Effector memory CD4-positive, alpha-beta T cell (primary cell): ENCODE measurements around the gene NPEPPS.
"Not testable (repeated sequence)": the region's sequence is repeated elsewhere in the genome, so short reads cannot be mapped to it uniquely, and the experiment has no call there.

Source experiments
- DNase-seq, 3 donors: peaks; one replicate each; pipeline ENCODE4 v3.0.0-alpha.2; 2020
- H3K27ac ChIP-seq: 2 replicates; pipeline ENCODE4 v1.7.0; 2013; ENCODE audit warnings: mild to moderate bottlenecking, low read length, moderate library complexity; ENCODE audit not compliant: insufficient read depth, poor library complexity, severe bottlenecking
- H3K27me3 ChIP-seq: replicated peaks from 2 replicates; pipeline ENCODE4 v1.7.0; 2013; ENCODE audit warnings: mild to moderate bottlenecking, low read length; ENCODE audit not compliant: insufficient read depth, control insufficient read depth, poor library complexity, severe bottlenecking
- H3K36me3 ChIP-seq: 2 replicates; pipeline ENCODE4 v1.7.0; 2013; ENCODE audit warnings: mild to moderate bottlenecking, low read length, moderate library complexity; ENCODE audit not compliant: control insufficient read depth, insufficient read depth
- H3K4me1 ChIP-seq: 2 replicates; pipeline ENCODE4 v1.7.0; 2013; ENCODE audit warnings: low read length, mild to moderate bottlenecking; ENCODE audit not compliant: control insufficient read depth, insufficient read depth, poor library complexity, severe bottlenecking
- H3K4me3 ChIP-seq: 2 replicates; pipeline ENCODE4 v1.7.0; 2013; ENCODE audit warnings: low read length, low read depth, mild to moderate bottlenecking; ENCODE audit not compliant: insufficient read depth, poor library complexity, severe bottlenecking
- H3K9me3 ChIP-seq: 2 replicates; pipeline ENCODE4 v1.7.0; 2013; ENCODE audit warnings: mild to moderate bottlenecking, low read length, moderate library complexity; ENCODE audit not compliant: control insufficient read depth
- total RNA-seq, 3 donors: gene quantifications; one replicate each; lab custom pipeline; 2026; lab: John Stamatoyannopoulos, UW

The NPEPPS gene
- total RNA-seq, result 48.1 to 72.0 (median 61.1) reads per million in 3 donors

GRCh38 chr17:47530557-47531232 is at the start of gene NPEPPS:
Gene NPEPPS, plus strand, starts transcription at chr17:47531108. Its CDS starts 193 bp downstream, at chr17:47531301.
- not testable (repeated sequence) for H3K9me3 ChIP-seq, H3K4me1 ChIP-seq, H3K36me3 ChIP-seq, H3K27me3 ChIP-seq
- peak; percentile 88 to 89 (median 88) for DNase-seq
- Histone ChIP-seq H3K27ac (peak within 1 kb of the TSS; percentile 55), H3K4me3 (peak within 1 kb of the TSS; percentile 56)

DNA sequence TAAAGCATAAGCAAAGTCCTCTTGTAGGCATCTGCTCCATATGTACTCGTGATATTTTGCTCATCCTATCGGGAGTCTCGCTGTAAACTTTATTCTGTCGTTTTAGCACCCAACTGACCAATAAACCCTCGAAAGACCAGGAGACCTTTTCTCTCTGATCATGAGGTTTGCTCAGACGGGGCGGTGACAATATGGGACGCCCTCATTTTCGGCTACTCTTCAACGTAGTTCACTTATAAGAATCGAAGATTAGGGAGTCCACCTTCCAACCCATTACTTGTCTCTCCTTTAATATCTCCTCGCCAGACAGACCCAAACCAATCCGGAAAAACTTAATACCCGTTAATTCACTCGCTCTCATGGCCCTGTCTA is 39.1 kb upstream of the NPEPPS start:
- not testable (repeated sequence) for H3K36me3 ChIP-seq, H3K9me3 ChIP-seq, H3K27me3 ChIP-seq, DNase-seq, H3K4me1 ChIP-seq
- Histone ChIP-seq H3K4me3 (peak overlapping the region; percentile 53), H3K27ac (peak overlapping the region; percentile 51)

DNA sequence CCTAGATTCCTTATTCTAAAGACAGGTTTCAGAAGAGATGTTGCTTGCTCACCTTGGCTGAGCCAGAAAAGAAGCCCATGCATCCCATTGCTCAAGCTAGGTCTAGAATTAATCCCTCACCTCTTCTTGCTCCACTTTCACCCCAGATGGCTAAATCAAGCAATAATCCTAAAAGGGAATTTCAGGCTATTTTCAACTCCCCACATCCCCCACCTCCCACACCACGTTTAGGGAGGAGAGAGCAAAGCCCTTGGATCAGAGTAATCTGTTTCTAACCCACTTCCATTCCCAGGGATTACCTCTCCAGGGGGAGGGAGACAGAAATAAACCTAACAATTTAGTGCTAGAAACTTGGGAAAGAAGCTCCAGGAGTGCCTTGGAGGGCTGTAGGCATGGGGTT is 31.8 kb upstream of the NPEPPS start:
- H3K36me3 ChIP-seq, H3K27me3 ChIP-seq, DNase-seq, H3K4me1 ChIP-seq, H3K4me3 ChIP-seq, H3K9me3 ChIP-seq, H3K27ac ChIP-seq: not testable (repeated sequence)

- H3K27ac ChIP-seq, H3K4me1 ChIP-seq, H3K4me3 ChIP-seq, H3K9me3 ChIP-seq, H3K27me3 ChIP-seq, DNase-seq, H3K36me3 ChIP-seq: not testable (repeated sequence)
Measured at GRCh38 chr17:47499494-47499893, 31.4 kb upstream of the NPEPPS start.

DNA sequence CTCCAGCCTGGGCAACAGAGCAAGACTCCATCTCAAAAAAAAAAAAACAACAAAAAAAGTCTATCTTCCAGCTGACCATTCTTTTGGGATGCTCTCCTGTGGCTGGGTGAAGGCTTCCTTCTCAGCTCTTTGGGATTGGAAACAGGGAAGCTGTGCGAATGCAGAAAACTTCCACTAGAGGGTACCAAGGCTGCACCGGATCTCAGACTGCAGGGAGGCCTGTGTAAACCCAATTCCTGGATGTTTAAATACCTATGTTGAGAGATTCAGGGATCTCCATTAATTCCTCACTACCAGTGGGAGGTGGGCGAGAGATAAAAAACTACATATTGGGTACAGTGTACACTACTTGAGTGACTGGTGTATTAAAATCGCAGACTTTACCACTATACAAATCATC is 30.3 kb upstream of the NPEPPS start:
- not testable (repeated sequence) for H3K27me3 ChIP-seq, H3K4me1 ChIP-seq, H3K9me3 ChIP-seq, H3K36me3 ChIP-seq, H3K4me3 ChIP-seq, DNase-seq, H3K27ac ChIP-seq

DNA sequence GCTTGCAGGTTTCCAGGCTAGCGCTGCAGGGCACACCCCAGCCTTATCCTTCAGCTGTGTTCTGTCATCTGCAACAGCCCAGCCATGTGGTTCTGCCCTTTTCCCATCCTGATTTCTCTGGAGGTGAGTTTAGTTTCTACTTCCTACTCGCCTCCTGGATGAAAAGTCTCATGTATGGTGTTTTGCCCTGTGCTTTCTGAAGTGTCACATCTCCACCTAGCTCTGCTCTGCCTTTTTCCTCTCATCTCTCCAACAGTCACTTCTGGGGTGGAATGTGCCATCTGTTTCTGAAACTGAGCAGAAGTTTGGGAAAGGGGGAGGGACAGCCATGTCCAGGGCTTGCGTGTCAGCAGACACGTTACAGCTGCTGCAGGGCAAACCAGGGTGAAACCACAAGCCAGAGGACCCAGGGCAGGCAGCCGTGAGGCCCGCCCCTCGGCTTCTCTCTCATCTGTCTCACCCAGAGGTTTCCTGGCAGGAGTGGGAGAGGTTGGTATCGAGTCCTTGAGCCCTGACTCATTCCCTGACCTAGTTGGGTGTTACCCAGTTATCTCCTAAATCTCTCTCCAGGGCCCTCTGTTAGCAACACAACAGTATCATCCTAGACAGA is 28.7 kb upstream of the NPEPPS start:
- not testable (repeated sequence) for H3K4me3 ChIP-seq, H3K36me3 ChIP-seq, H3K27me3 ChIP-seq, H3K27ac ChIP-seq, H3K4me1 ChIP-seq, H3K9me3 ChIP-seq
- peak in 1 of 3 donors; percentile 3 for DNase-seq

DNA sequence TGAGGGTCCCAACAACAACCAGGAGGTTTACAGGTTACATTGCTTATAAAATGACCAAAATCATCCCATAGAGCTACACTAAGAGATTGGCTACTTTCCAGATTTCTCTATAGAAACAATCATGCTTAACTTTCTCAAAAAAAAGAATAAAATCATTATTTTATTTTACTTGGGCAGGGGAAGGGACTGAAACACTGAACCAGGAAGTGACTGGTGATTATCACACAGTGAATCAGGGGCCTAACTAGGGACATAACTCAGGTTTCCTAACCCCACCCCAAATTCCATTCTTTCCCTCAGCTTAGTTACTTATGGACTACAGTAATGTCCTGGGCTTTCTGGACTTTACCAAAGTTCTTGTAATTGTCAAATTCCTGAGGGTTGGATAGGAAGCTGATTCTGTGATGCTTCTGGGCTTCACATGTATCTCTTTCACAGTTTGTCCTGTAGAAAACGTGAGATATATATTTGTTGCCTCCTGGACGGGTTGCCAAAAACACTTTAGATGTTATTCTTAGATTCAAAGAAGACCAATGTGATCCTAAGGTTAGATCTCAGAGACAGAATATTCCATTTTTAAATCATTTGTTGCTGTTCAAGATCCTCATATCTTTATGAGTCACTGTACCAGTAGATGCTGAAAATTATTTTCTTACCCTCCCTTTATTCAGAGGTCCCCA is 28.0 kb upstream of the NPEPPS start:
- H3K4me3 ChIP-seq, H3K4me1 ChIP-seq, H3K9me3 ChIP-seq, H3K27me3 ChIP-seq, DNase-seq, H3K27ac ChIP-seq, H3K36me3 ChIP-seq: not testable (repeated sequence)

DNA sequence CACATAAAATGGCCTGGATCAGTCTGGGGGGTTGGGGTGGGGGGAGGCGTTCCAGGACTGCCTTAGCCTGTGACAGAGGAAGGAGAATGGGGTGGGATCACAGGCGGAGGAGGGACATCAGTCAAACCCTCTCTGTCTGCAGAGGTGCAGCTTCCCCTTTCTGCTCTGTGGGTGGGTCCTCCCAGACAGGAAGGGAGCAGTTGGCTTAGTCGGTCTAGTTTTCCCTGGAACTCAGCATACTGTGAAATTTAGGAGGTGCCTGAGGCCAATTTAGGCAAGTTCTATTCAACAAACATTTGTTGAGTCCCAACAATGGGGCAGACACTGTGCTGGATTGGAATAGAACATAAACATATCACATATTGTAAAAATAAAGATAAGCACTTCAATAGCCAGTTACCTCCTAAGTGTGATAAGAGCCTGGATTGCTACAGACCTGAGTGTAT is 19.2 kb upstream of the NPEPPS start:
- not testable (repeated sequence) for H3K36me3 ChIP-seq, H3K4me3 ChIP-seq, H3K27me3 ChIP-seq, H3K27ac ChIP-seq, H3K9me3 ChIP-seq, H3K4me1 ChIP-seq, DNase-seq

DNA sequence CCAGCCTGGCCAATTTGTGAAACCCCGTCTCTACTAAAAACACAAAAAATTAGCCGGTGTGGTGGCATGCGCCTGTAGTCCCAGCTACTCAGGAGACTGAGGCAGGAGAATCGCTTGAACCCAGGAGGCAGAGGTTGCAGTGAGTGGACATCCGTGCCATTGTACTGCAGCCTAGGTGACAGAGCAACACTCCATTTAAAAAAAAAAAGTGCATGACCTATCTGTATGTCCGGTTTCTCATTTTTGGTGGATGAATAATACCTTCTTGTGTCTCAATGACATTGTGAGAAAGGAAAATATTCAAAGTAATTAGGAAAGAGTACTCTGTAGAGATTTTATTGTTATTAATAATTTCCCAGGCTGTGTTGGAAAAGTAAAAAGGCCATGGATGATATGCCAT is 17.6 kb upstream of the NPEPPS start:
- not testable (repeated sequence) for H3K9me3 ChIP-seq, DNase-seq, H3K4me1 ChIP-seq, H3K27me3 ChIP-seq, H3K4me3 ChIP-seq, H3K36me3 ChIP-seq, H3K27ac ChIP-seq

- DNase-seq, result not testable (repeated sequence)
Measured at GRCh38 chr17:47518880-47519279, 12.0 kb upstream of the NPEPPS start.

More at GRCh38 chr17:47518880-47519279, 12.0 kb upstream of the NPEPPS start:
- H3K4me1 ChIP-seq, H3K36me3 ChIP-seq, H3K9me3 ChIP-seq, H3K27me3 ChIP-seq, H3K27ac ChIP-seq, H3K4me3 ChIP-seq: not testable (repeated sequence)
